K562 (cell line): Measurements from ENCODE around the gene ZNF319. TPM values are rescaled to one million over a fixed set of nuclear protein-coding genes. Genes with fewer than 3 reads are reported as not detected.

Experiments used
- BCOR ChIP-seq: fragments of 450-650 bp; IDR thresholded peaks from 2 replicates; pipeline ENCODE4 v1.6.1; 2016
- BDP1 ChIP-seq: IDR thresholded peaks from 3 replicates; pipeline ENCODE4 v1.6.1; 2011; ENCODE audit not compliant: insufficient read length, insufficient read depth
- CBX5 ChIP-seq: IDR thresholded peaks from 2 replicates; pipeline ENCODE4 v1.6.1; 2014; ENCODE audit warnings: low read depth, borderline replicate concordance
- CLOCK ChIP-seq: fragments of 250-450 bp; sonication (Bioruptor Pico); IDR thresholded peaks from 2 replicates; pipeline ENCODE4 v1.4.0; 2020; ENCODE audit warnings: mild to moderate bottlenecking, moderate library complexity, borderline replicate concordance
- CTBP1 ChIP-seq: fragments of 450-650 bp; IDR thresholded peaks from 2 replicates; pipeline ENCODE4 v1.6.1; 2016; ENCODE audit warnings: borderline replicate concordance
- ELF2 ChIP-seq: fragments of 250-450 bp; sonication (Bioruptor Pico); IDR thresholded peaks from 2 replicates; pipeline ENCODE4 v1.5.0; 2021; ENCODE audit warnings: mild to moderate bottlenecking
- HDAC8 ChIP-seq: fragments of 450-650 bp; IDR thresholded peaks from 2 replicates; pipeline ENCODE4 v1.6.1; 2016; ENCODE audit warnings: mild to moderate bottlenecking, missing genetic modification characterization, moderate library complexity, missing compliant biosample characterization
- NCOA6 ChIP-seq: fragments of 450-650 bp; IDR thresholded peaks from 2 replicates; pipeline ENCODE4 v1.6.1; 2017; ENCODE audit warnings: mild to moderate bottlenecking
- NEUROD1 ChIP-seq: fragments of 150-350 bp; IDR thresholded peaks from 2 replicates; pipeline ENCODE4 v1.6.1; 2014; ENCODE audit warnings: borderline replicate concordance, low read length, low read depth; ENCODE audit not compliant: partially characterized antibody
- NFRKB ChIP-seq: fragments of 450-650 bp; IDR thresholded peaks from 2 replicates; pipeline ENCODE4 v1.6.1; 2016; ENCODE audit warnings: low read depth
- NFXL1 ChIP-seq: fragments of 450-650 bp; formaldehyde crosslinking; IDR thresholded peaks from 2 replicates; pipeline ENCODE4 v1.4.0; 2021; ENCODE audit warnings: mild to moderate bottlenecking
- NR0B1 ChIP-seq: fragments of 450-650 bp; IDR thresholded peaks from one replicate; pipeline ENCODE4 v1.6.1; 2018; ENCODE audit warnings: mild to moderate bottlenecking, moderate library complexity; ENCODE audit not compliant: partially characterized antibody
- RAD21 ChIP-seq, 2 experiments: fragments of 250-450 bp in 1 of 2; fragments of 450-650 bp in 1 of 2; sonication (Bioruptor Pico) in 1 of 2; formaldehyde crosslinking in 1 of 2; IDR thresholded peaks in 1 of 2; conservative IDR thresholded peaks in 1 of 2; 2 replicates each; pipeline versions ENCODE4 v1.4.0 to v1.8.0; 2020 to 2022; ENCODE audit warnings: mild to moderate bottlenecking in 2 of 2, moderate library complexity in 1 of 2
- RBFOX2 ChIP-seq: fragments of 200-400 bp; formaldehyde crosslinking; IDR thresholded peaks from 2 replicates; pipeline ENCODE4 v1.6.1; 2017; ENCODE audit warnings: low read depth, mild to moderate bottlenecking, low read length, moderate library complexity
- SAFB2 ChIP-seq: fragments of 200-400 bp; formaldehyde crosslinking; IDR thresholded peaks from 2 replicates; pipeline ENCODE4 v1.6.1; 2018; ENCODE audit warnings: borderline replicate concordance, low read length, low read depth, moderate library complexity; ENCODE audit not compliant: severe bottlenecking
- SRSF7 ChIP-seq: fragments of 200-400 bp; formaldehyde crosslinking; optimal IDR thresholded peaks from 2 replicates; pipeline ENCODE3; 2017; ENCODE audit warnings: mild to moderate bottlenecking, low read depth, low read length
- TFAM ChIP-seq: fragments of 250-450 bp; sonication (Bioruptor Pico); conservative IDR thresholded peaks from 2 replicates; pipeline ENCODE4 v1.5.0; 2021; ENCODE audit warnings: mild to moderate bottlenecking, moderate library complexity
- TRIM25 ChIP-seq: fragments of 450-650 bp; IDR thresholded peaks from 2 replicates; pipeline ENCODE4 v1.7.0; 2016; ENCODE audit warnings: borderline replicate concordance
- USF1 ChIP-seq: sonication (generic); formaldehyde crosslinking; IDR thresholded peaks from 2 replicates; pipeline ENCODE4 v1.9.0; 2022; ENCODE audit warnings: mild to moderate bottlenecking, missing genetic modification reagents
- ZNF121 ChIP-seq: sonication (generic); formaldehyde crosslinking; conservative IDR thresholded peaks from 2 replicates; pipeline ENCODE4 v1.8.0; 2022; ENCODE audit warnings: missing genetic modification reagents
- ZNF347 ChIP-seq: fragments of 450-650 bp; formaldehyde crosslinking; IDR thresholded peaks from 2 replicates; pipeline ENCODE4 v1.4.0; 2020; ENCODE audit warnings: low read depth, mild to moderate bottlenecking, moderate library complexity
- ZNF79 ChIP-seq: fragments of 250-450 bp; sonication (Bioruptor Pico); IDR thresholded peaks from 2 replicates; pipeline ENCODE4 v1.4.0; 2020; ENCODE audit warnings: low read depth, mild to moderate bottlenecking, moderate library complexity
- polyA plus RNA-seq, 8 experiments: library from polyadenylated mRNA; depleted of rRNA in 4 of 8; stranded (reverse) in 5 of 8; unstranded in 3 of 8; fragments of >200 nt; fragmentation: Nextera tagmentation in 2 of 8; fragmentation: Illumina TruSeq in 1 of 8; extraction: Ambion mirVana in 2 of 8; extraction: Trizol in 1 of 8; gene quantifications; 2 replicates each; pipeline versions ENCODE4 v1.2.1 to v1.2.3, GENCODE V29; 2011 to 2014; ENCODE audit warnings: inconsistent platforms in 1 of 8, missing spikeins in 1 of 8
- total RNA-seq, 7 experiments: library from RNA; depleted of rRNA in 6 of 7; stranded (reverse); fragments of >200 nt in 6 of 7; fragmentation: Illumina TruSeq in 2 of 7; extraction: Trizol in 2 of 7; gene quantifications; 2 replicates each; pipeline versions ENCODE4 v1.2.1 to v1.2.3, GENCODE V29; 2011 to 2021; ENCODE audit warnings: low replicate concordance in 1 of 7

The ZNF319 gene
- total and polyA plus RNA-seq, 9 of the 15 experiments (the other 6 are each of a cell fraction or from before 2014, with no cell fraction given), result 0.20 to 5.7 (median 1.4) TPM

GRCh38 chr16:57976331-57976796 lies 24.1 kb downstream of the ZNF319 start (continued):
- TF ChIP-seq NFXL1 (no peak), NCOA6 (no peak), SRSF7 (no peak), USF1 (CRISPR knock-in tag) (no peak), HDAC8 (no peak), BCOR (peak; percentile 12; the same call in 1 of the 2 replicates), RBFOX2 (no peak), SAFB2 (no peak), ZNF347 (CRISPR knock-in tag) (no peak), ZNF79 (CRISPR knock-in tag) (no peak), TRIM25 (no peak), ELF2 (no peak), NFRKB (0 out of 2 replicates have a peak, but pooled peaks have one; percentile 44), CBX5 (no peak), TFAM (CRISPR knock-in tag) (no peak), ZNF121 (CRISPR knock-in tag) (no peak), CLOCK (no peak), BDP1 (no peak), NEUROD1 (peak; percentile 92), NR0B1 (no peak), CTBP1 (peak; percentile 94), RAD21 (CRISPR knock-in tag; conservative IDR thresholded peaks at IDR 0.05 in 1 of 2, IDR thresholded peaks at IDR 0.05 in 1 of 2) (no peak)
